GM23248 (cell line): Measurements from ENCODE around the gene MIB2. TPM values are rescaled to one million over a fixed set of nuclear protein-coding genes. Genes with fewer than 3 reads are reported as not detected.
"Not testable (repeated sequence)": the region's sequence is repeated elsewhere in the genome, so short reads cannot be mapped to it uniquely, and the experiment has no call there.

Source experiments
- DNase-seq: peaks from one replicate; pipeline ENCODE4 v3.0.0-alpha.2; 2015
- H2AFZ ChIP-seq: fragments of 200-600 bp; sonication (generic); 2 replicates; pipeline ENCODE4 v1.6.1; 2016; ENCODE audit warnings: antibody characterized with exemption
- H3F3A ChIP-seq: fragments of 200-600 bp; sonication (generic); 2 replicates; pipeline ENCODE4 v1.6.1; 2016; ENCODE audit warnings: mild to moderate bottlenecking, antibody characterized with exemption, mixed run types; ENCODE audit not compliant: insufficient read depth
- H3K27ac ChIP-seq: fragments of 200-600 bp; sonication (generic); 2 replicates; pipeline ENCODE4 v1.5.1; 2016; ENCODE audit warnings: mild to moderate bottlenecking
- H3K27me3 ChIP-seq: fragments of 200-600 bp; sonication (generic); replicated peaks from 2 replicates; pipeline ENCODE4 v1.6.1; 2016; ENCODE audit warnings: mild to moderate bottlenecking; ENCODE audit not compliant: insufficient read depth
- H3K36me3 ChIP-seq: fragments of 200-600 bp; sonication (generic); 2 replicates; pipeline ENCODE4 v1.6.1; 2016; ENCODE audit warnings: low read depth, mild to moderate bottlenecking
- H3K4me1 ChIP-seq: fragments of 200-600 bp; sonication (generic); 2 replicates; pipeline ENCODE4 v1.6.1; 2016; ENCODE audit warnings: mild to moderate bottlenecking; ENCODE audit not compliant: insufficient read depth
- H3K4me2 ChIP-seq: fragments of 200-600 bp; sonication (generic); one replicate; pipeline ENCODE4 v1.6.1; 2016; ENCODE audit warnings: mild to moderate bottlenecking; ENCODE audit not compliant: unreplicated experiment
- H3K4me3 ChIP-seq: fragments of 200-600 bp; sonication (generic); 2 replicates; pipeline ENCODE4 v1.5.1; 2016; ENCODE audit warnings: mild to moderate bottlenecking
- H3K79me2 ChIP-seq: fragments of 200-600 bp; sonication (generic); 2 replicates; pipeline ENCODE4 v1.6.1; 2016; ENCODE audit warnings: mild to moderate bottlenecking; ENCODE audit not compliant: insufficient read depth
- H3K9ac ChIP-seq: fragments of 200-600 bp; sonication (generic); 2 replicates; pipeline ENCODE4 v1.6.1; 2016; ENCODE audit warnings: mild to moderate bottlenecking
- H3K9me2 ChIP-seq: fragments of 200-600 bp; sonication (generic); 2 replicates; pipeline ENCODE4 v1.6.1; 2016; ENCODE audit warnings: mixed run types, mild to moderate bottlenecking, moderate library complexity; ENCODE audit not compliant: insufficient read depth
- H3K9me3 ChIP-seq: fragments of 200-600 bp; sonication (generic); one replicate; pipeline ENCODE4 v1.6.1; 2017; ENCODE audit warnings: low read depth
- H4K20me1 ChIP-seq: fragments of 200-600 bp; sonication (generic); 2 replicates; pipeline ENCODE4 v1.6.0; 2016; ENCODE audit not compliant: insufficient read depth
- EZH2 ChIP-seq: fragments of 200-600 bp; sonication (generic); IDR thresholded peaks from 2 replicates; pipeline ENCODE4 v1.6.1; 2018; ENCODE audit warnings: antibody characterized with exemption, mild to moderate bottlenecking; ENCODE audit not compliant: insufficient read depth, poor library complexity, severe bottlenecking
- EZH2phosphoT487 ChIP-seq: fragments of 200-600 bp; sonication (generic); IDR thresholded peaks from 2 replicates; pipeline ENCODE4 v1.6.1; 2018; ENCODE audit warnings: antibody characterized with exemption, moderate library complexity, mild to moderate bottlenecking, low read depth; ENCODE audit not compliant: insufficient read depth
- WGBS, 2 experiments: methylation state at CpG; one replicate each; pipeline ENCODE4 v1.1.6; 2015 to 2017; ENCODE audit warnings: low lambda C conversion rate in 2 of 2, low coverage in 1 of 2; ENCODE audit errors: missing lambda C conversion rate in 2 of 2; 5-methylcytosine and 5-hydroxymethylcytosine counted together
- in situ Hi-C: fragments of 300-500 bp; cut with MboI; formaldehyde crosslinking; loops from 2 replicates; pipeline ENCODE4 v1.15.0; 2020
- polyA plus RNA-seq: library from polyadenylated mRNA; unstranded; fragments of >200 nt; fragmentation: Nextera tagmentation; extraction: Ambion mirVana; gene quantifications from 2 replicates; pipeline ENCODE4 v1.2.1, GENCODE V29; 2016
- total RNA-seq: library from RNA; depleted of rRNA; stranded (reverse); fragments of >200 nt; shearing (Covaris generic); gene quantifications from 2 replicates; pipeline ENCODE4 v1.2.3, GENCODE V29; 2014

Gene MIB2
- total and polyA plus RNA-seq, 2 experiments from 2014 or later, result 30.3 to 70.5 TPM

DNA sequence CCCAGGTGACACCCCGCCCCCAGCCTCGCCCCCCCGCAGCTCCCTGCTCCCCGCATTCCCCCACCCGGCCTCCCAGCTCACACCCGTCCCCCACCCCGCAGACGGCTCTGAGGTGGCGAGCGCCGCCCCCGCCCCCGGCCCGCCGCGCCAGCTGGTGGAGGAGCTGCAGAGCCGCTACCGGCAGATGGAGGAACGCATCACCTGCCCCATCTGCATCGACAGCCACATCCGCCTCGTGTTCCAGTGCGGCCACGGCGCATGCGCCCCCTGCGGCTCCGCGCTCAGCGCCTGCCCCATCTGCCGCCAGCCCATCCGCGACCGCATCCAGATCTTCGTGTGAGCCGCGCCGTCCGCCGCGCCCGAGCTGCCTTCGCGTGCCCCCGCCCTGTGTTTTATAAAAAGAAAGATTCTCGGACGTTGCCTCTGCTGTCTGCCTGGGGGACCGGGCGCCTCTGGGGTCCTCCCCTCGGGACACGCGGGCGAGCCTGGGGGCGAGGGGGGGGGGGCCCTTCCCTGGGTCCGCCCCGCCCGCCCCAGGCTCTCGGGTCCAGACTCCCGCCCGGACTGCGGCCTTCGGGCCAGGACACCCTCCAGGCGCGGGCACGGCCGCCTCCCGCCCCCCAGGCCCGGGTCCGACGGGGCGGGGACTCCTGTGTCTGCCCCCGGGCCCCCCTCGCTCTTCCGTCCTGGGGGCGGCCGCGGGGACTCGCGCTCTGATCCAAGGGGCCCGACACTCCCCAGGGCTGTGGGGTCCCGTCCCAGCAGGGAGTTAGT, 15.1 kb downstream of the MIB2 start:
- H3K4me2 ChIP-seq, result no peak overlapping the region
- in situ Hi-C loops, result no loop called here
- peak; percentile 58 for DNase-seq

DNA sequence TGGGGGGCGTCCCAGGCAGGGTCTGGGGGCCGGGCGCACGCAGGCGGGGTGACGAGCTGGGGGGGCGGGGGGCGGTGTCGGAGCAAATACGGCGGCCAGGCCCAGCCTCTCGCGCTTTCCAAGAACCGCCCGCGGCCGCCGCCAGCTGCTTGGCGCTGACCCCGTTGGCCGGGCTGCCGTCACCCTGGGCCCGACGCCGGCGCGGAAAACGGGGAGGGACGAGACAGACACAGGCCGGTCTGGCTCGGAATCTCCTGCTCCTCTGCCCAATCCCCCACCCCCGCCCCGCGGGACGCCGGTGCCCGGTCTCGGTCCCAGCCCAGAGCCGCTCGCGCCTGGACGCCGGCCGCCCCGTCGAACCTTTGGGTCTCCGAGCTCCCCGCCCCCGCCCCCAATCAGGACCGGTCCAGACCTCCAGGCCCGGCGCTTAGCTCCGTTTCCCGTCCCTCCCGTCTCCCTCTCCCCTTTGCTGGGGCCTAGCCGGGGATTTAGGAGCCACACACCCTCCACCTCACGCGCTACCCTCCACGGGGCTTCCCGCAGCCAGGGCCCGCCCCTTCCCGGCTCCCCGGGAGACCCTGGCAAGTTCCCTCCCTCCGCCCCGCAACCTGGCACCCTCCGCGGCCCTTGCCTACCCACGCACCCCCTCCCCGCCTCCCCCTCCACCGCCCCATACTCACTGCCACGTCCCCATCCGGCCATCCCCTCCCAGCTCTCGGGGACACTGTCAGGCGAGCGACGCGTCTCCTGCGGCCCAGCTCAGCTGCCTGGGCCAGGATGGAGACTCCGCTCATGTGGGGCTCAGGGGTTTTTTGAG, 15.9 kb downstream of the MIB2 start:
- no peaks in the 10 kb centered on the region for H3K9me3 ChIP-seq
- in situ Hi-C loops, result no loop called here
- H3K9ac ChIP-seq, result no peak overlapping the region
- H3K4me3 ChIP-seq, result no peak overlapping the region
- H3F3A ChIP-seq, result no peaks in the 10 kb centered on the region
- no peak overlapping the region for H2AFZ ChIP-seq
- H3K79me2 ChIP-seq, result no peaks in the 10 kb centered on the region
- no peaks in the 10 kb centered on the region for H3K9me2 ChIP-seq
- 8 to 13% methylated on average over 27 to 77 of the region's 79 CpGs for WGBS, 2 experiments
- no peaks in the 10 kb centered on the region for H4K20me1 ChIP-seq
- H3K4me1 ChIP-seq, result no peaks in the 10 kb centered on the region
- TF ChIP-seq EZH2 (peak; percentile 61), EZH2phosphoT487 (no peak)
- peak; percentile 60 for DNase-seq
- H3K36me3 ChIP-seq, result no peaks in the 10 kb centered on the region
- H3K27ac ChIP-seq, result no peak overlapping the region
- H3K27me3 ChIP-seq, result peaks cover 4% of the 10 kb centered on the region
- H3K4me2 ChIP-seq, result no peak overlapping the region

More for the DNA sequence above, 15.1 kb downstream of the MIB2 start:
- Histone ChIP-seq H4K20me1 (no peaks in the 10 kb centered on the region), H3K36me3 (no peaks in the 10 kb centered on the region), H3K4me1 (no peaks in the 10 kb centered on the region), H3K79me2 (no peaks in the 10 kb centered on the region), H3K9ac (no peak overlapping the region), H3F3A (no peaks in the 10 kb centered on the region), H2AFZ (no peak overlapping the region), H3K9me3 (no peaks in the 10 kb centered on the region), H3K9me2 (no peaks in the 10 kb centered on the region), H3K4me3 (no peak overlapping the region), H3K27me3 (peaks cover 4% of the 10 kb centered on the region), H3K27ac (no peak overlapping the region)
- TF ChIP-seq EZH2phosphoT487 (no peak), EZH2 (no peak)
- WGBS, 2 experiments, result 17 to 26% methylated on average over 45 to 53 of the region's 81 CpGs

DNA sequence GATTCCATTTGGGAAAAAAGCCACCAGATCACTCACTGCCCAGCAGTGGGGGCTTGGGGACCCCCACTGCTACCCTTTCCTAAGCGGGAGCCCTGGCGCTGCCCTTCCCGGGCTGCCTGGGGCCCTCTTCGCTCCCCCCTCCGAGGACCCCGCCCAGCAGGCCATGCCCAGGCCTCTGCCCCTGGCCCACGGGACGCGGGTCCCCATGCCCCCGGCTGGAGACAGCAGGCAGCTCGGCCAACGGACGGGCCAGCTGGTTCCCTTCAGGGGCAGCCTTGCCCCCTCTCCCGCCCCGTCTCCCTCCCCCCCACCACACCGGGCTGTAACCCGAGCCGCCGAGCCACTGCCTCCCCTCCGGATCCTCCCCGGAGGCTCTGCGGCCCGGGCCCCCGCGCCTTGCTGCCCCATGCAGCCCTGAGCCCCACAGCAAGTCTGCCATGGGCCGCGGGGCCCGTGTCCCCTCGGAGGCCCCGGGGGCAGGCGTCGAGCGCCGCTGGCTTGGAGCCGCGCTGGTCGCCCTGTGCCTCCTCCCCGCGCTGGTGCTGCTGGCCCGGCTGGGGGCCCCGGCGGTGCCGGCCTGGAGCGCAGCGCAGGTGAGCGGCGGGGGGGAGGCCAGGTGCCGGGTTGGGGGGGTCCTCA, 16.6 kb downstream of the MIB2 start, which contains the start of gene MMP23B:
Gene MMP23B (plus strand): TSS at position 392 of the 639 bp plus-strand sequence. CDS start 46 bp downstream, at position 438.
- Histone ChIP-seq H3K9ac (no peak within 1 kb of the TSS), H3K79me2 (no peaks in the 10 kb centered on the region), H3K27ac (no peak within 1 kb of the TSS), H3K4me3 (no peak within 1 kb of the TSS), H3F3A (no peaks in the 10 kb centered on the region), H3K4me1 (no peaks in the 10 kb centered on the region), H3K9me2 (no peaks in the 10 kb centered on the region), H4K20me1 (no peaks in the 10 kb centered on the region), H3K27me3 (peaks cover 4% of the 10 kb centered on the region), H3K9me3 (no peaks in the 10 kb centered on the region), H2AFZ (no peak within 1 kb of the TSS), H3K36me3 (no peaks in the 10 kb centered on the region), H3K4me2 (no peak within 1 kb of the TSS)
- in situ Hi-C loops, result no loop called here
- 6% methylated on average over 30 to 46 of the region's 48 CpGs for WGBS, 2 experiments
- 0 out of 2 replicates have a peak, but pooled peaks have one; percentile 16 for TF ChIP-seq EZH2phosphoT487
- no peak for TF ChIP-seq EZH2
- peak; percentile 20 for DNase-seq

DNA sequence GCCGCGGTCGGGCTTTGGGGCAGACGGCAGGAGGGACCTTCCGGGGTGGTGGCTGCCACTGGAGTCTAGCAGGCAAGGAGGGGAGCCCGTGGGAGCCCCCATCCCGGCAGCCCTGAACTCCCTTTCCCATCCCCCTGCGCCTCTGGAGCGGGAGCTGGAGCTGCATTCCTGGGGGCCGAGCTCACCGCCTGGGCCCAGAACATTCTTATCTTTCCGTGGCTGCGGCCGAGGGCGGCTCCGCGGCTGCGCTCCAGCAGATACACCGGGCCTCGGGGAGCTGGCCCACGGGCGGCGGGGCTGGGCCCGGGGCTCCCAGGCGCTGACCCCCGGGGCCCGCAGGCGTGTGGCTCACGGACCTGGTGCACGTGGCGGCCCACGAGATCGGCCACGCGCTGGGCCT, 18.1 kb downstream of the MIB2 start:
- H3K36me3 ChIP-seq, H3K4me1 ChIP-seq, H3K79me2 ChIP-seq, H3F3A ChIP-seq, H2AFZ ChIP-seq, H3K9me2 ChIP-seq, H3K9ac ChIP-seq, H3K4me3 ChIP-seq, H3K27ac ChIP-seq, H3K27me3 ChIP-seq, DNase-seq, H4K20me1 ChIP-seq, H3K4me2 ChIP-seq, in situ Hi-C loops, H3K9me3 ChIP-seq: not testable (repeated sequence)
- WGBS, 2 experiments, result no CpG with 5 or more reads among the region's 35 CpGs

DNA sequence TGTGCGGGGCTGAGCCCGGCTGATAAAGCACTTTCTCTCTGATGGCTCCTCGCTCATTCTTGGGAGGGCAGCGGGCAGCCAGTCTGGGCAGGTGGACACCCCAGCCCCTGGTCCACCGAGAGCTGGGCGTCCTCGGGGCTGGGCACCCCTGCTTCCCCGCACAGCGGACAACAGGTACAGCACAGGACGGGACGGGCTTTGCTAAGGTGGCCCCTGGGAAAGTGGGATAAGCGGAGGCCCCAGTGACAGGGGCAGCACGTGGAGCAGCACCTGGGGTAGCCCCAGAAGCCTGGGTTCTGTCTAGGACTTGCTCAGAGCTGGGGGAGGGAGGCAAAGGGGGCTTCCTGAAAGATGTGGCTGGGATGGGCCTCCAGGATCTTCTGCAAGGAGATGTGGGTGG, 19.3 kb downstream of the MIB2 start:
- 79 to 89% methylated on average over 10 to 11 of the region's 13 CpGs for WGBS, 2 experiments
- DNase-seq, H3K9me2 ChIP-seq, H2AFZ ChIP-seq, H3K9ac ChIP-seq, H3K79me2 ChIP-seq, H3K27me3 ChIP-seq, H3F3A ChIP-seq, H3K4me3 ChIP-seq, H3K9me3 ChIP-seq, H3K27ac ChIP-seq, H3K4me2 ChIP-seq, H3K4me1 ChIP-seq, H4K20me1 ChIP-seq, H3K36me3 ChIP-seq, in situ Hi-C loops: not testable (repeated sequence)

DNA sequence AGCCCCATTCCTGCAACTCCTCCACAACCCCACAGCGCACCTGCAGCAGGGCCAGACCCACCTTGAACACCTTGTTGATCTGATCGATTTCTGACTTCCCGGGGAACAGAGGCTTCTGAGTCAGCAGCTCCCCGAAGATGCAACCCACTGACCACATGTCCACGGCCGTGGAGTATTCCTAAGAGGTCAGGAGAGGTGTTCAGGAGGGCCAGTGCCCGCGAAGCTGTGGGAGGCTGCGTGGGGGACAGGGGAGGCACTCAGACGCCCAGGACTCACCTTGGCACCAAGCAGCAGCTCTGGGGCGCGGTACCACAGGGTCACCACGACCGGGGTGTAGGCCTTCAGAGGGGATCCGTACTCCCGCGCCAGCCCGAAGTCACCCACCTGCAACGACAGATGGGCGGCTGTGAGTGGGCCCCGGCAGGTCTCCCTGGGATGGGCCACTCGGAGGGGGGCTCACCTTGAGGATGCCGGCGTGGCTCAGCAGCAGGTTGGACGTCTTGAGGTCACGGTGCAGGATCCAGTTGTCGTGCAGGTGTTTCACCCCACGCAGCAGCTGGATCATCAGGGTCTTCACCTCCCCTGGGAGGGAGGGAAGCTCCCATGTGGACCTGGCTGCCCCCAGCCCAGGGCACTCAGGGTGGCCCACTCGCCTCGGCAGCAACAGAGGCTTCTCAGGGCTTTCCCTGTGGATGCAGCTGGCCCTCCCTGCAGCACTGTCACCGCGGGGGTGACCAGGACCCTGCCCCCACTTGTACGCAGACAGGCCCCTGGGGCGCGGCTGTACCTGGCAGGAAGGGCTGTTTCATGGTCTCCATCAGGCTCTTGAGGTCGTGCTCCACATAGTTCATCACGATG, 21.6 kb downstream of the MIB2 start:
- DNase-seq, H2AFZ ChIP-seq, H3K27ac ChIP-seq, H3F3A ChIP-seq, H3K79me2 ChIP-seq, H3K9ac ChIP-seq, H3K9me3 ChIP-seq, H3K27me3 ChIP-seq, H3K36me3 ChIP-seq, H3K4me1 ChIP-seq, H3K9me2 ChIP-seq, H3K4me3 ChIP-seq, in situ Hi-C loops, H3K4me2 ChIP-seq, H4K20me1 ChIP-seq: not testable (repeated sequence)
- WGBS, 2 experiments, result 86 to 92% methylated on average over 30 to 35 of the region's 37 CpGs
